GM21423 (cell line): ENCODE results near the gene KRTAP20-2.

ENCODE experiments used
- ATAC-seq: cut with Tn5 transposase; IDR thresholded peaks from one replicate; pipeline ENCODE4 v1.9.1; 2021; ENCODE audit warnings: mild to moderate bottlenecking, moderate library complexity; ENCODE audit not compliant: unreplicated experiment

The KRTAP20-2 gene

DNA sequence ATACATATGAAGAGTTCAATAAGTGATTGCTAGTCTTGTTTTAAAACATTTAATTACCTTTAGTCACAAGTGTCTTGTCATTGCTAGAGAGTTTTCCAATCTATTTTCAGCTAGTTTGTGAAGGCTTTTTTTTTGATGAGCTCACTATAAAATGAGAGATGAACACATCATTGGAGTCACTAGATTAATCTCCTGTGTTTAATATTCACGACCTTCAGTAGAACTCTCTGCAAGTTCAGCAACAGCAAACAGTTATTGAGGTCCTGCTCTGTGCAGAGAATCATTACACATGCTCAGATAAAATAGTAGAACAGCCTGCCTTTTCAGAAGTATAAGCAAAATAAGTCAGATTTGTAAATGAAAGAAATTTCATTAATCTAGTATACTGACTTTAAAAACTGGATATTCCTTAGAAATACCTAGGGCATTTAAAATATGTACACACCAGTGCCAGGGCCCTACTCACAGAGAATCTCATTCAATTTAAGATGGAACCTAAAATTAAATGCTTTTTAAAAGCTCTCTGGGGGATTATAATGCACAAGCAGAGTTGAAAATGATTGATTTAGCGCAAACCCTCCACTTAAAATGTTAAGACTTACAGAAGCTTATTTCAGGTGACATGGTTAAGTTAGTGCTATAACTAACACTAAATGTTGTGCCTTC is 38.1 kb downstream of the KRTAP20-2 start:
- no peak for ATAC-seq

DNA sequence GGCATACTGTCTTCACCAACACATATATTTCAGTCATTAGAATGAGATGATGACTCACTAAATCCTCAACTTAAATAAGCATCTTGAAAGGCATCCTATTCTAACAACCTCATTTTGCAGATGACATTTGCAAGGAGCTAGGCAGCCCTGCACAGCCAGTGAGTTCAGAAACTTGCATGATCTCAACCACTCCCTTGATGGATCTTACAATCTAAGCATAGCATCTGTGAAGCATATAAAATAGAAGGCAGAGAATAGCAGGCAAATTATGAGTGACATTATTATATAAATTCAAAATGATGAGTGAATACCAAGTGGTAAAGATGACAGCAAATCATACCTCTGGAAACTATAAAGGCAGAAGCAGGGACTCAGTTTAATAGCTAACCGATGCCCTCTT is 39.3 kb downstream of the KRTAP20-2 start:
- ATAC-seq, result no peak

DNA sequence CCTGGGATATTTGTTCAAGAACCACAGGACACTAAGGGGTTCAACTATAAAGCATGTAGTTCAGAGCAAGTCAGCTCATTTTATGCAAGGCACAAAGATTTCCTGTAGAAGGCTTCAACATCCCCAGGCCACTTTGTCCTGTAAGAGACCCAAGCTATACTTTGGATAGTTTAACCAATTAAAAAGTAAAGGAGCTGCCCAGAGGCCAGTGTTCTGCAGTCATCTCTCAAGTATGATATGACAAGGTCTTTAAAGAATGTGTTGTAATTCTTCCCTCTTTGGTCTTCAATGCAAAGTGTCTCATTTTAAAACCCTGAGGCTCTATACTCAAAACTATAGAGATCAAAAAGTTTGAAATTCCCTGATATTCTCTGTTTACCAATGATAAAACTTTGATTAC is 41.7 kb downstream of the KRTAP20-2 start:
- no peak for ATAC-seq

DNA sequence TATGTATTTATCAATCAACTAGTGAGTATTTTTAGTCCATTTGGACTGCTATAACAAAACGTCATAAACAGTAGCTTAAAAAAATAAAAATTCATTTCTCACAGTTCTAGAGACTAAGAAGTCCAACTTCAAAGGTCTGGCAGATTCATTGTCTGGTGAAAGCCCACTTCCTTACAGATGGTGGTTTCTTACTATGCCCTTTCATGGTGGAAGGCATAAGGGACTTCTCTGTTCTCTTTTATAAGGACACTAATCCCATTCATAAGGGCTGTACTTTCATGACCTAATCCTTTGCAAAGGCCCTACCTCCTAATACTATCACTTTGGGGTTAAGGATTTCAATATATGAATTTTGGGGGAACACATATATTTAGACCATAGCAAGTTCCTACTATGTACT is 45.6 kb downstream of the KRTAP20-2 start:
- no peak for ATAC-seq

DNA sequence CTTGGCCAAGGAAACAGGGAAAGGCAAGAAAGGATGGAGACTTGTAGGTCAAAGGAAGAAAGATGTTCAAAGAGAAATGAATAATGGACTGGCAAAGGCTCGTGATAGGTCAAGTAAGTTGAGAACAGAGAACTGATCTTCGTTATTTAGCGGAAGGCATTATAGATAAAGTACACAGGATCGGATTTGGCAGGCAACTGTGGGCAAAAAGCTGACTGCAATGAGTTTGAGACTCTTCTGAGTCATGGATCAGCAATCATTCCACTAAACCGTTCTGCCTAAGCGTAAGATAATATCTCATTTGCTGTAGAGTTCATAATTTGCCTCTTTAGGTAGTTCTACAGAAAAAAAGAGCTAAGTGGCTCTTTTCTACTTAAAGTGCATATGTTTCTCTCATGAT is 49.5 kb downstream of the KRTAP20-2 start:
- no peak for ATAC-seq
